ENCODE data around the gene ASPG. TPM values are rescaled to one million over a fixed set of nuclear protein-coding genes. Genes with fewer than 3 reads are reported as not detected.

ASPG gene
- total RNA-seq, 1 donor from 2014 or later: not detected

DNA sequence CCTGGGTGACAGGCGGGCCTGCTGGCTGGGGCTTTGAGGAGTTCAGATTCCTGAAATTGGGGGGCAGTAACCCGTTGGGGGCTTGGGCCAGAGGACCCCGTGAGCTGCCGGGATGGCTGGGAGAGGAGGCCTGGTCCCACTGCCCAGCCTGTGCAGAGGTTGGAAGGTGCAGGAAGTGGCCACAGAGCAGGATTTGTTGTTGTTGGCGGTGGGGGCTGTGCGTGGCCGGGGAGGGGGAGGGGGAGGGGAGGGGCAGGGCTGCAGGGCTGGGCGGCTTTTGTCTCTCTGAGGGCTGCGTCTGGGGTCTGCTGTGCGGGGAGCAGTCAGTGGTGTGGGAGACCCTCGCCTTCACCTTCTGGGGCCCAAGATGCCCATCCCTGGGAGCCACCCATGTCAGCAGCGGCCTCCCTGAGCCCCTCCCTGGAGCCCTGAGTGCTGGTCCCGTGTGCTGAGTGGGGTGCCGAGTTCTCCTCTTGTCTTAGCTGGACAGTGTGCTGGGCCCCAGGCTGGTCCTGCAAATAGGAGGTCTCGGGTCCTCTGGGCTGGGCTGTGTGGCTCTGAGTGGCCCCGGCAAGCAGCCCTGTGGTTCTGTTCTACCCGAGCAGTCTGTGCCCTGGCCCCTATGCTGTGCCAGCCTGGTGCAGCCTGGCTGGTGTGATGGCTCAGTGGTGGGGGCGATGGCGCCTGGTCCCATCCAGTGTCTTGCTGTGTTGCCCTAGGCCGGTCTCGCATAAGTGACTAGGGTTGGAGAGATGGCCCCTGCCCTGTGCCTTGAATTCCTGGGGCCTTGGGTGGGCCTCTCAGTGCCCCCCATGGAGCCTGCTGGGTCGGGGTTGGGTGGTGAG is 63.2 kb downstream of the ASPG start:
- Mint-ChIP-seq H3K27ac (no peak overlapping the region), H3K9me3 (no peaks in the 10 kb centered on the region)
- DNase-seq (ENCODE audit: extremely low spot score, unreplicated experiment): no peak

DNA sequence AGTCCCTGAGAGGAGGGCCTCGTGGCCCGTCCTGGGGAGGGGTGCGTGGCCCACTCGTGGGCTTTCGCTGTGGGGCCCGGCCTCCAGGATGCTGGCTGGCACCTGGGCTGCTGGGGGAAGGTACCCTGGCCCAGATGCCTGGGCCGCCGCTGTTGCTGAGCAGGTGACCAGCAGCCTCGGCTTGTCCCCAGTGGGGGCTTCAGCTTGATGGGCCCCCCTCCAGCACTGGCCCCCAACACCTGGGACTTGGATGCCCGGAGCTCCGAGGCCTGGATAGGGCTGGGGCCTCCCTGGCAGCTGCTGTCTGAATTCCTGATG is 63.7 kb downstream of the ASPG start:
- Mint-ChIP-seq H3K4me1 (ENCODE audit: unreplicated experiment) (peaks cover 30% of the 10 kb centered on the region), H3K27me3 (peaks cover 5% of the 10 kb centered on the region), H3K4me3 (no peak overlapping the region), H3K27ac (no peak overlapping the region), H3K9me3 (no peaks in the 10 kb centered on the region), H3K36me3 (no peaks in the 10 kb centered on the region)
- no peak for TF ChIP-seq CTCF (conservative IDR thresholded peaks at IDR 0.05)
- no peak for DNase-seq (ENCODE audit: extremely low spot score, unreplicated experiment)

More for the DNA sequence above, 63.2 kb downstream of the ASPG start:
- no peaks in the 10 kb centered on the region for H3K36me3 Mint-ChIP-seq
- peaks cover 25% of the 10 kb centered on the region for H3K4me1 Mint-ChIP-seq (ENCODE audit: unreplicated experiment)
- TF ChIP-seq CTCF (conservative IDR thresholded peaks at IDR 0.05): no peak
- H3K4me3 Mint-ChIP-seq: peak overlapping the region; percentile 53
- H3K27me3 Mint-ChIP-seq: peaks cover 5% of the 10 kb centered on the region

DNA sequence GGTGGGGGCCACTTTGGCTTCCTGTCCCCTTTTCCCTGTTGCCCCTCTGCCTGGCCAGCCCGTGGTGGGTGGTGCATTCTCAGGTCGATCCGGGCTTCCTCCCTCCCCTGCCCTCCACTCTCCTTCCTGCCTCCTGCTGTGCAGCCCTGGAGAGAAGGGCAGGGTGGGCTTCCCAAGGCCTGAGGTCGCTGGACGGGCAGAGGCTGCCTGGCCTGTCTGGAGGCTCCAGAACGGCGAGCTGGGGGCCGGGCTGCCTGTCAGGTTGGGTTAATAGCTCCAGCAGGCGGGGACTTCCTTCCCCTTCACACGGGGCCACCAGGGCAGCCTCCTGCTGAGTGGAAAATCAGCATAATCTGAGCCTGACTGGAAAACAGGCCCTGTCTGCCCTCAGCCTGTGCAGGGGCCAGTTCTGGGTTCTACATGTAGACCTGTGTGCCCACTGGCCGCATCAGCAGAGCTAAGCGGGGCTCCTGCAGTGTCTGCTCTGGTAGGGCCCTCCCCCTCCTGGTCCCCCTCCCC is 64.2 kb downstream of the ASPG start:
- TF ChIP-seq CTCF (conservative IDR thresholded peaks at IDR 0.05): no peak
- Mint-ChIP-seq H3K27ac (no peak overlapping the region), H3K36me3 (no peaks in the 10 kb centered on the region), H3K4me3 (no peak overlapping the region), H3K27me3 (peaks cover 3% of the 10 kb centered on the region), H3K9me3 (no peaks in the 10 kb centered on the region), H3K4me1 (ENCODE audit: unreplicated experiment) (peaks cover 25% of the 10 kb centered on the region)
- no peak for DNase-seq (ENCODE audit: extremely low spot score, unreplicated experiment)

GRCh38 chr14:104150136-104151025 is 64.9 kb downstream of the ASPG start:
- Mint-ChIP-seq H3K4me1 (ENCODE audit: unreplicated experiment) (peaks cover 25% of the 10 kb centered on the region), H3K27ac (no peak overlapping the region), H3K4me3 (no peak overlapping the region), H3K9me3 (no peaks in the 10 kb centered on the region), H3K36me3 (no peaks in the 10 kb centered on the region), H3K27me3 (peaks cover 3% of the 10 kb centered on the region)
- DNase-seq (ENCODE audit: extremely low spot score, unreplicated experiment): no peak
- TF ChIP-seq CTCF (conservative IDR thresholded peaks at IDR 0.05): peak; percentile 73

DNA sequence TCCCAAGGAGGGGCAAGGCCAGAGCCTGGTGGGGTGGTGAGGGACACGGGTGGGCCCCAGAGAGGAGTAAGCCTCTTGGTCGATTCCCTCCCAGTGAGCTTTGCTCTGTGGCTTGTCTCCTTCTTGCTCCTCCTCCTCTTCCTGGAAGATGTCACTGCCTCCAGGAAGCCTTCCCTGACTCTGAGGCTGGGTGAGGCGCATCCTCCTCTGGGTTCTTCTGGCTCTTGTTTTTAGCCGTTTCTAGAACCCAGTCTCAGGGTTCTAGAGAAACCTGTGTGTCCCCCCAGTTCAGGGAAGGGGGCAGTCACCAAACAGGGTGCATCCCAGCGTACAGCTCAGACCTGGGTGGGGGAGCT is 65.5 kb downstream of the ASPG start:
- H3K27ac Mint-ChIP-seq: no peak overlapping the region
- no peak for TF ChIP-seq CTCF (conservative IDR thresholded peaks at IDR 0.05)
- no peaks in the 10 kb centered on the region for H3K27me3 Mint-ChIP-seq
- H3K4me1 Mint-ChIP-seq (ENCODE audit: unreplicated experiment): peaks cover 21% of the 10 kb centered on the region
- no peak for DNase-seq (ENCODE audit: extremely low spot score, unreplicated experiment)
- H3K36me3 Mint-ChIP-seq: no peaks in the 10 kb centered on the region
- no peaks in the 10 kb centered on the region for H3K9me3 Mint-ChIP-seq
- H3K4me3 Mint-ChIP-seq: no peak overlapping the region
